GF-D8 (cell line): ENCODE data around the gene STMND1.
"Not testable (repeated sequence)": the region's sequence is repeated elsewhere in the genome, so short reads cannot be mapped to it uniquely, and the experiment has no call there.

Experiments used
- DNase-seq: peaks from one replicate; lab custom pipeline; 2025; lab: John Stamatoyannopoulos, UW

The STMND1 gene

DNA sequence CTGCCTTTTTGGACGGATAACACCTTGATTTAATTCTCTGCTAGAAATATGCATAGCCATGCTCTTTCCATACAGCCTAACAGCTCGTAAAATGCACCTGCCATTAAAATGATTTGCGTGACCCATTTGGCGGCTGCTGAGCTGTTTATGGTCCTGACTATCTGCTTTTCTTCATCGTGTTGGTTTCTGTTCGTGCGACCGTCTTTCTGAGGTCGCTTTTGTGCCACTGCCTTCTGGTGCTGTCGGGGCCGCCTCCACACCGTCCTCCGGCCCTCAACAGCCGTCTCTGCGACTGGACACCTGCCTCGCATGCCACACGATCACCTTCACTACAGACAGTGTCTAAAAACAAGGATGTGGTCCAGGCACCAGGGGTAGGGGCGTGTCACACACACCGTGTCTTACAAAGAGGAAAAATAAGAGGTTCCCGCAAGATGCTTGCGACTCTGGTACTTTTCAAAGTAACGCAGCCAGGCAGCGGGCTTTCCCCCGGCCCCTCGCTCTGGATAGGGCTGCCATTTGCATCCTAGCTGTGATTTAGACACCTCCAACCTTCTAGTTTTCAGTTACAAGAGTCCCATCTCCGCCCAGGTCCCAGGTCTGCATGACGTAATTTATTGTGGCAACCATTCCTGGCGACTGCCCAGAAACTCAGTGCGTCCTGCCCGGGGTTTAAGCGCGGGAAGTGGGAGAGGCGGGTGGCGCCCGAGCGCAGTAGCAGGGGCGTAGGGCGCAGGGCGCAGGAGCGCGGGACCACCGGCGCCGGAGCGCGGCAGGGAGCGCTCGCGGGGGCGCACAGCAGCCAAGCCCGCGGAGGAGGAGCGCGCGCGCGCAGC, at the start of gene STMND1:
Gene STMND1 (plus strand): TSS at position 629 of the 836 bp plus-strand sequence. CDS start 208 bp downstream, outside the sequence.
- no peak for DNase-seq

DNA sequence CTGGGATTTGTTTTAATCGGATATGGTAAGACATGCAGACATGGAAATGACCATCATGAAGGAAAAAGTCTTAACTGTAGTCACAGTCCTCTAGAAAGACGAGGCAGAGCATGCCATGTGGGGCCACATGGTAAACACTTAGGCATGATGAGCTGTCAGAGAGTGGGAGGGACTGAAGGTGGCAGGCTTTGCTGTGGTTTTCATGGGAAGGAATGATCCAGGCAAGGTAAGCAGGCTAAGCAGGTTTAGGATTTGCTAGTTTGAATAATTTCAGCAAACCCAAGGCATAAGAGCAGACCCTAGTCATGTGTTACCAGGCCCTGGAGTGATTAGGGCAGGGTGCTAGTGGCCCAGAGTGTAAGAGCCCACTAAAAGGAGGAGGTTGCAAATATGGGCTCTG, 47.2 kb upstream of the STMND1 start:
- no peak for DNase-seq

DNA sequence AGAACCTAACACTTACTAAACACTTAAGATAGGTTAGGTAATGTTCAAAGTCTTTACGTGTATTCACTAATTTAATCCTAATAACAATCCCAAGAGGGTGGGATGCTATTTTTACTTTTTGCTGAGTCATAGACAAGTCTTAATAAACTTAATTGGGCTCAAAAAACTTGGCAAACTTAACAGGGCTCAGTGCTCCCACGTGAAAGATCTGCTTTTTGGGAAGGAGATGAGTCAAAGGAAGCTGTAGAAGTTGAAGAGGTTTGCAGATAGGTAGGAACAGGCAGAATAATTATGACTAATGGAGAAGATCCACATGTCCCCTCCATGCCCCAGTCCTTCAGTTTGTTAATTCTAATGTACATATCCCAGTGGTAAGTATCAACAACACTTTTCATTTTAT, 44.5 kb upstream of the STMND1 start:
- DNase-seq, result no peak

DNA sequence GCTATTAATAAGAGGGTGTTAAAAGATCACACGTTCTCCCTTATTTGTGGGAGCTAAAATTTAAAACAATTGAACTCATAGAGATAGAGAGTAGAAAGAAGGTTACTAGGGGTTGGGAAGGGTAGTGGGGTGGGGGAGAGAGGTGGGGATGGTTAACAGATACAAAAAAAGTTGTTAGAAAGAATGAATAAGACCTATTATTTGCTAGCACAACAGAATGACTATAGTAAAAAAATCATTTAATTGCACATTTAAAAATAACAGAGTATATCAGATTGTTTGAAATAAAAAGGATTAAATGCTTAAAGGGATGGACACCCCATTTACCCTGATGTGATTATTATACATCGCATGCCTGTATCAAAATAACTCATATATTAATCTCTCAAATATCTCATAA, 43.3 kb upstream of the STMND1 start:
- DNase-seq, result no peak

DNA sequence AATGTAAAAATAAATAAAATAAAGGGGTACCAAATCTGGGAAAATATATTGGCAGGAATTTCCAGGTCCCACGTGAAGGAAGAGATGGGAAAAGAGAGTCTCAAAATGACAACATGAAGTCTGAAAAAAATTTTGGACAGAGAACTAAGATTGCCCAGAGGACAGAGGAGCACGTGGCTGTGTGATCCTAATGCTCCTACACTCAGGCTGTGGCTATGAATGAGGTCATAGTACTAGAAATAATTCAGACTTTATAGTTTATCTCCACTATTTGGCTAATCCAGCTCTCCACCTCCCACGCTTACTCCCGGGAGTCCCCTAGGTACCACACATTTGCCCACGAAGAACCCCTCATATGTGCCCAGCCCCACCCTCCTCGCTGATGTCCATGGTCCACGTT, 42.8 kb upstream of the STMND1 start:
- no peak for DNase-seq

DNA sequence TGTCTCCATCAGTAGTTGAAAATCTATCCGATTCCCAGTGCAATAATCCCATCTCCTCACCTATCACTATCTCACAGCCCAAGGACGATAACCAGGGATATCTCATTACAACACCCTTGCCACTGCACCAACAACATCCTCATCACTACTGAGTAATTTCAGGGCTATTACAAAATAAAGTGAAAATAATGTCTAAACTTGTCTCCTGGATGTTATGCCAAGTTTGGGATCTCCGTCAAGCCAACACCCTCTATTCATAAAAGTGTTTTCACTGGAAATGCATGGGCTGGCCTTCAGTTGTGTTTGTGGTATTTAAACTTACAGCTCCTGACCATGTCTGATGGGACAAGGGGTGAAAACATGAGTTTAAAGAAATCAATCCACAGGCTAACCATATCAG, 42.0 kb upstream of the STMND1 start:
- no peak for DNase-seq

DNA sequence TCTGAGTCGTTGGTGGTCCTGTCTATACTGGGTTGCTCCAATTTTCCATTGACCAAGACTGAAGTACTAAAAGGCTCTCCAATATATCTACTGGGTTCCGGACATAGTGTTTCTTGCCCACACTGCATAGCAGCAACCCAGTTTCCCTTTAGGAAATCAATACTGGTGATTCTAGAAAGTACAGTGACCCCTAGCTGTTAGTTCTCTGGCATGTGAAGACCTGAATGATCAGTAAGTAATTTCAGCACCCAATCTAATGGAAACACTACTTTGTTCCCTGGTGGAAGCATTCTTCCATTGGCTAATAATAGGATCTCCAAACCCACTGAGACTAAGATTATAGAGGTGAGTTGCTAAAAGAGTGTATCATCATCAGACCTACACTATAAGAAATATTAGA, 40.8 kb upstream of the STMND1 start:
- no peak for DNase-seq

DNA sequence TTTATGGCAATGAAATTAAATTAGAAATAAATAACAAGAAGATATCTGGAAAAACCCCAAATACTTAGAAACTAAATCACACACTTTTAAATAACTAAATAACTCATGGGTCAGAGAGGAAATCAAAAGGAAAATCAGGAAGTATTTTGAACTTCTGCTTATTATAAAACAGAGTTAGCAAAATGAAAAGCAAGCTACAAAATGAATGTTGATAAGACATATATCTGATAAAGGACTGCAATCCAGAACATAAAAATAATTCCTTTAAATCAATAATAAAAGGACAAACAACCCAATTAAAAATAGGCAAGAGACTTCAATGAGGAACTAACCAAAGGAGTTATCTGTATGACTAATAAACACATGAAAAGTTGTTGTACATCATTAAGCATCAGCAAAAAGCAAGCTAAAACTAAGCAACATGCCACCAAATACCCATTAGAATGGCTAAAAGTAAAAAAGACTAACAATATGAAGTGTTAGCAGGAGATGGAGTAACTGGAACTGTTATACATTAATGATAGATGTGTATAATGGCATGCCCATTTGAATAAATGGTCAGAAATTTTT, 38.9 kb upstream of the STMND1 start:
- no peak for DNase-seq

DNA sequence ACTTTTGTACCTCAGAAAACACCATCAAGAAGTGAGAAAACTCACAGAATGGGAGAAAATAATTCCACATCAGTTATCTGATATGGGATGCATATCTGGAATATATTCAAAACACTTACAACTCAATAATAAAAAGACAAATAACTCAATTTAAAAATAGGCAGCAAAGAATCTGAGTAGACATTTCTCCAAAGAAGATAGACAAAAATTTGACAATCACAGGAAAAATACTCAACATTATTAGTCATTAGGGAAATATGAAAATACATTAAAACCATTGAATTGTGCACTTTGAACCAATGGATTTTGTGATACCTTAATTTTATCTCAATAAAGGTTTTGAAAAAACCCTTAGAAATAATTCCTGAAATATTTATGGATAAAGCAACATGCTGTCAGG, 36.9 kb upstream of the STMND1 start:
- DNase-seq, result no peak

DNA sequence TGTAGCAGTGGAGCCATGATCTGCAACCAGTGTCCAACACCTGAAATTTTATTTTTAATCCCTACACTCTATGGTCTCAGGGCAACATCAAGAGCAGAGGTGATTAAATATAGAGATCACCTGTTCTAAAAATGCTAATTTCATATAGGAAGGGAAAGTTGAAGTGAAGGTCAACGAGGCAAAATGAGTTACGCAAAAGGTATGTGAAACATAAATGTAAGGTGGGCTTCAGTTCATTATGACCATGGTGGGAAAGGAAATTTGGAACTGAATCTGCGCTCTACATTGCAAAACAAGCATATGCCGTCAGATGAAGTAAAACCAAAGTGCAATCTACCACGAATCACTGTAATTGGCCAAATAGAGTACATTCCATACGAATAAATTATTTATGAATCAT, 35.2 kb upstream of the STMND1 start:
- no peak for DNase-seq

DNA sequence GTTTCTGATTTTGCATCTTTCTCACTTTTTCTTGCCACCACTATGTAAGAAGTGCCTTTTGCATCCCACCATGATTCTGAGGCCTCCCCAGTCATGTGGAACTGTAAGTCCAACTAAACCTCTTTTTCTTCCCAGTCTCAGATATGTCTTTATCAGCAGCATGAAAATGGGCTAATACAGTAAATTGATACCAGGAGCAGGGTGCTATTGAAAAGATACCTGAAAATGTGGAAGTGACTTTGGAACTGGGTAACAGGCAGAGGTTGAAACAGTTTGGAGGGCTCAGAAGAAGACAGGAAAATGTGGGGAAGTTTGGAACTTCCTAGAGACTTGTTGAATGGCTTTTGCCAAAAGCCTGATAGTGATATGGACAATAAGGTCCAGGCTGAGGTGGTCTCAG, 32.9 kb upstream of the STMND1 start:
- DNase-seq, result not testable (repeated sequence)

DNA sequence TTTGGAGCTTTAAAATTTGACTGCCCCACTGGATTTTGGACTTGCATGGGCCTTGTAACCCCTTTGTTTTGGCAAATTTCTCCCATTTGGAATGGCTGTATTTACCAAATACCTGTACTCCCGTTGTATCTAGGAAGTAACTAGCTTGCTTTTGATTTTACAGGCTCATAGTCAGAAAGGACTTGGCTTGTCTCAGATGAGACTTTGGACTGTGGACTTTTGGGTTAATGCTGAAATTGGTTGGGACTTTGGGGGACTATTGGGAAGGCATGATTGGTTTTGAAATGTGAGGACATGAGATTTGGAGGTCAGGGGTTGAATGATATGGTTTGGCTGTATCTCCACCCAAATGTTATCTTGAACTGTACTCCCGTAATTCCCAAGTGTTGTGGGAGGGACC, 31.4 kb upstream of the STMND1 start:
- not testable (repeated sequence) for DNase-seq

DNA sequence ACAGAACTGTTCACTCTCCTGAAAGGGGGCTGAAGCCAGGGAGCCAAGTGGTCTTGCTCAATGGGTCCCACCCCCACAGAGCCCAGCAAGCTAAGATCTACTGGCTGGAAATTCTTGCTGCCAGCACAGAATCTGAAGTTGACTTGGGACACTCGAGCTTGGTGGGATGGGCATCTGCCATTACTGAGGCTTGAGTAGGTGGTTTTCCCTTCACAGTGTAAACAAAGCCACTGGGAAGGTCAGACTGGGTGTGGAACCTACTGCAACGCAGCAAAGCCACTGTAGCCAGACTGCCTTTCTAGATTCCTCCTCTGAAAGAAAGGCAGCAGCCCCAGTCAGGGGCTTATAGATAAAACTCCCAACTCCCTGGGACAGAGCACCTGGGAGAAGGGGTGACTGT, 28.3 kb upstream of the STMND1 start:
- not testable (repeated sequence) for DNase-seq

DNA sequence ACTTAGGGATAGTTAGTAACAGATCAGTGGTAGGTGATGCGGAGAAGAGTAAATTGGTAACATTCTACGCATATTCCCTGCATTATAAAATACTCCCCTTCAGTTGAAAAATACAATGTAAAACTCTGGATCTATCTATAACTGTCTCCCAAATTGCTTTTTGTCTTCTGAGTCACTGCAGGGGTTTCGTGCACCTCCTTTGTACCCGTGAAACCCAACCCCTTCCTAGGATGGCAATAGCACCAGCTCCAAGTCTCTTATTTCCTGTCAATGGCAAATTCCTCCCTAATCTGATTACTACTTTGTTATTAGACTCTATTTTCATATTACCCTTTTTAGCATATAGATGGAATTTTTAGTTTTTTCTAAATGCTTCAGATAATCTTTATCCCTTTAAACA, 20.6 kb upstream of the STMND1 start:
- DNase-seq, result no peak

DNA sequence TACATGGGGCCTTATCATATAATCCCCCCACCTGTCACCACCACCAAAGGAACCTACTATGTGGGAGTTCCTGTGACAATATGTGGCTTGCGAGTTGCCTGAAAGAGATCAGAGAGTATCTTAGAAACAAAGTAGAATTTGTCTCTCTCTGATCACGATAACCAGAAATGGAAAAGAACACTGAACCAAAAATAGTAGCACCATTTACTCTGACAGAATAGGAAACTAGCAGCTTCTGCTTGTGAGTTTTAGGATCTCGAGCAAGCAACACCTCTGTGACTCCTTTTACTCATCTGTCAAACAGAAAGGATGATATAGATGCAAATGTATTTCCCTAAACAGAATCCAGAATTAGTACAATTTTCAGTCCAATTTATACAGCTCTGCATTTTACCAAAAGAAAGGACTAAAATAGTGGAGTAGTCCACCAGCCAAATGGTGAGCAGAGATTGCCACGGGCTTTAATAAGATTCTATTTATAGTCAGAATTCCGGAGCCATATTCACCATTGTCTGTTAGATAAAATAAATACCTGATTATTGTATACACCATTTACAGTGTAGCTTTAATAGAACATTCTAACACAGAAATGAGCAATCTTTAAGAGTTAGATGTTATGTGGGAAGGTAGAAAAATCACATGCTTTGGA, 19.9 kb upstream of the STMND1 start:
- DNase-seq, result no peak

DNA sequence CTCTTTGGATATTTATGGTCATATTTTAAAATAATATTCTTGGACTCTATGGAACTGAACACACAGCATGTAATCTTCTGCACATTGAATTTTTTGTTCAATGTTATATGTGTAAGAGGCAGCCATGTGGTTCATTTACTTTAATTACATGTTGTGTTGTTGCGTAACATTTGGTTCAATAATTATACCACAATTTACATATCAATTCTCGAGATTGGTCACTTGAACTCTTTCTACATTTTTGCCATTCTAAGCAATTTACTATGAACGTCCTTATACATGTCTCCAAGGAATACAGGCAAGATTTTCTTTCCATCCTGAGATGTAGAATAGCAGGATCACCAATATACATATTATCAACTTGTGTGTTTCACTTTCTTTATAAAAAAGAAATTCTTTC, 18.5 kb upstream of the STMND1 start:
- DNase-seq, result no peak

DNA sequence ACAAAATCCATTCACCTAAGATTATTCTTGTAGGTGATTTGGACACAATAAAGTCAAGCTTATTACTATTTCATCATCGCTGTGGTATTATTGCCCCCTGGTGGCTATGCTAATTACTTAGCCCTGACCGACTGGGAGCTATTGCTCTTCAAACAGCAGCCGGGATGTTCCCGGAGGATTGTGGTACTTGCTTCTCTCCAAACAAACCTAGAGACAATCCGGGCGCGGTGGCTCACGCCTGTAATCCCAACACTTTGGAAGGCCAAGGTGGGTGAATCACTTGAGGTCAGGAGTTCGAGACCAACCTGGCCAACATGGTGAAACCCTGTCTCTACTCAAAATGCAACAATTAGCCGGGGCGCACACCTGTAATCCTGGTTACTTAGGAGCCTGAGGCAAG, 15.4 kb upstream of the STMND1 start:
- DNase-seq, result no peak

DNA sequence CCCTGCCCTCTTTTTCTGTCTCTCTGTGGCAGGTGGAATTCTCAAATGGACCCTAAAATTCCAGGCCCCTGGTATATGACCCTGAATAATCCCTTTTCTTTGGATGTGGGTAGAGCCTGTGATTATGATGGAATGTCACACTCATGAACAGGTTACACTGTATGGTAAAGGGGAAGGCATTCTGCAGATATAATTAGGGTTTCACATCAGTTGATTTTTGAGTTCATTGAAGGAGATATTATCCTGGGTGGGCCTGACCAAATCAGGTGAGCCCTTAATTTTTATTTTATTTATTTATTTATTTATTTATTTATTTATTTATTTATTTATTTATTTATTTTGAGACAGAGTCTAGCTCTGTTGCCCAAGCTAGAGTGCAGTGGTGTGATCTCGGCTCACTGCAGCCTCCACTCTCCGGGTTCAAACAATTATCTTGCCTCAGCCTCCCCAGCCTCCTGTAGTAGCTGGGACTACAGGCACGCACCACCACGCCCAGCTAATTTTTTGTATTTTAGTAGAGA, 13.7 kb upstream of the STMND1 start:
- no peak for DNase-seq

DNA sequence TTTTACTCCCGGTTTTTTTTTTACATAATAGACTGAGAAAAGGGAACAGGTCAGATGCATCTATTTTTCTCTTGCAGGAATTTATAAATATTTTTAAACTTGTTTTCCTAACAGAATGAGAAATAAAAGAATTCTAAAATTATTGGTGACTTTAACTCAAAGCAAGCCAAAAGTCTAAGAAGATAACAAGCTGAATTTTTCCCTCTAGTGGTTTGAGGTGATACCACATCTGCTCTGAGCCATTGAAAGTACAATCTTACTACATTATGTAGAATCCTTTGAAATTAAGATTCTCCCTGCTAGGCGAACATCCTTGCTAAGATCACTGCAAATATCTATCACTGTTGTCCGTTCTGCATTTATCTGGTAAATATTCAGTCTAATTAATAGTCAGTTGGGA, 10.7 kb upstream of the STMND1 start:
- no peak for DNase-seq

DNA sequence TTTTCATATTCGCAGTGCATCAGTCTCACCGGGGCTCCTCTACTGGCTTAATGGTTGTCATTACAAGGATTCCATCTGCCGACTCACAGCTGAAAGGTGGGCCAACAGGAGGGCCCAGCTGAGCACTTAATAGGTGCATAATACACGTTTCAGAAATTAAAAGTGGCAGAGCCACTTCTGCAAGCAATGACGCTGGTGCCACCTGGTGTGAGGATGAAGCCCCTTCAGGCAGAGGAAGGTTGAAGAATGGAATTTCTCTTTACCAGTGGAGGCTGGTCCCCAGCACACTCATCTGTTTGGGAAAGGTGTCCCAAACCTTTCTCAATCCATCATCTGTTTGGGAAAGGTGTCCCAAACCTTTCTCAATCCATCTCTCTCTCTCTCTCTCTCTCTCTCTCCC, 8.2 kb upstream of the STMND1 start:
- DNase-seq, result no peak

DNA sequence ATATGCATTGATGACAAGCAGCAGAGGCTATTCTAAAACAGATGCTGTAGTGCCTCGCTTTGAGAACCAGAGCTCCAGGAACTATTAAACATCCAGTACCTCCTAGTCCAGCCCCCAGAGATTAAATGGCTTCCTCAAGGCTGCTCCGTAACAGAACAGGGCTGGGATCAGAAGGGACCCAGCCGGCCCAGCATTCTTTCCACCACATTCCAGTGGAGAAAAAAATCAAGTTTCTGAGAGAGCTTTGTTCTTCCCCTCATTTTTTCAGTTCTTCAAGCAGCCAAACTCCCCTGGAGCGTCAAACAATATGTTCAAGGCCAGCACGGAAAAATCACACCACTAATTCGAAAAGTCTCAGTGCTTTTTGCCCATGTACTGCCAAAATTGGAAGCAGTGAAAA, 5.8 kb upstream of the STMND1 start:
- DNase-seq, result no peak

DNA sequence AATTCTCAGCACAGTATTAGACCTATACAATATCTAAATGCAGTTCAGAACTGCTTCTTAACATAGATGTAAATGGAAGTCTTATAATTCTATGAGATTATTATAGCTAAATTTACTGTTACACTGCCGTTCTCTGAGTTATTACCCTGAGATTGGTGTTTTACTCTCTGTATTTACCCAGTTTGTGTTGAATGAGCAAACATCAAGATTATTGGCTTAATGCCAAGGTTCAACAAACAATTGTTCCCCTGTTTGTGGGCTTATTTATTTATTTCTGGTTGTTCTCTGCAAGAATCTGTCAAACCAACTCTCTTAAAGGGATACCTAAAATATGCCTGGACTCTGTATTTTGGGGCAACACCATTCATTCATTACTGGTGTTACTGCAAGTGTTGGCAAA, 5.2 kb upstream of the STMND1 start:
- DNase-seq, result no peak

DNA sequence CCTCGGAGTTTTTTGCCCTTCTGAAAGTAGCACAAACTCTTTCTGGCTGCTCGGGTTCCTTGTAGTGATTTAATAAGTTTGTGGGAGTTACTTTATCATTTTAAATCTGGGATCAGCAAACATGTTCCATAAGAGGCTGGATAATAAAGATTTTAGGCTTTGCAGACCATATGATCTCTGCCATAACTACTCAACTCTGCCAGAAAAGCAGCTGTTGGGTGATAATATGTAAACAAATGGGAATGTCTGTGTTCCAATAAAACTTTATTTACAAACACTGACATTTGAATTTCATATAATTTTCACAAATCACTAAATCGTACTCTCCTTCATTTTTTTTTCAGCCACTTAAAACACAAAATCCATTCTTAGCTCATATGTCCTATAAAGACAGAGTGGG, 3.9 kb upstream of the STMND1 start:
- no peak for DNase-seq
